ENCODE measurements around the gene NDUFAF8.

Gene NDUFAF8, protein sequence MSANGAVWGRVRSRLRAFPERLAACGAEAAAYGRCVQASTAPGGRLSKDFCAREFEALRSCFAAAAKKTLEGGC

GRCh38 chr17:81238815-81239713, at the start of gene NDUFAF8, which contains the start of gene TEPSIN:
Gene NDUFAF8, plus strand, starts transcription at chr17:81239318. Its CDS starts 46 bp downstream, at chr17:81239364.
Gene TEPSIN, minus strand, starts transcription at chr17:81239055. Its CDS starts 22 bp downstream, at chr17:81239033.
- peak; percentile 100 for DNase-seq

DNA sequence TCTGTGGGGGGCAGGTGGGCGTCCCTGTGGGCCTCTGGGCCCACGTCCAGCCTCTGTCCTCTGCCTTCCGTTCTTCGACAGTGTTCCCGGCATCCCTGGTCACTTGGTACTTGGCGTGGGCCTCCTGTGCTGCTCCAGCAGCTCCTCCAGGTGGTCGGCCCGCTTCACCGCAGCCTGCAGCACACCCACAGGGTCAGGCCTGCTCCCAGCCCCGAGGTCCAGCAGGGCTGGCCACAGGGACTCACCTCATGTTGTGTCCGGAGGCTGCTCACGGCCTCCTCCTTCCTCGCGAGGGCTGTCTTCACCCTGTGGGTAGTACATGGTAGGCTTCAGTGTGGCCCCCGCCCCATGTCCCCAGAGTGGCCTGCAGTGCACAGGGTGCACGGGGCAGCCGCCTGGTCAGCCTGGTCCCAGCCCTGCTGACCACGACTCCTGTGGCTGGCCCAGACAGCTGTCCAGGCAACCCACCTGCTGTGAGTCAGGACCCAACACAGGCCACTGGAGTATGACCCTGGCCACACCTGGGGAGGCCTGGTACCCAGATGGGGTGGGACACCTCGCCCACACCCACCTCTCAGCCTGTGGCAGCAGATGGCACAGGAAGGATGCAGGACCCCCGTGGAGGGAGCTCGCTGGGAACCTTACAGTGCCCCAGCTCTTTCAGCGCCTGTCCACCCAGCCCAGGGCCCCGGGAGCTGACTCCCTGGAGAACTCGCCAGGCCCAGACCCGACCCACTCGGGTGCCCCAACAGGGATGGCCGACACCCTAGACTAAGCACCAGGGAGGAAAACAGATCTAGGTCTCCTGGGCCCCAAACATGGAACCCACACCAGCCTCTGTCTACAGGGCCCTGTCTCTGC, 49.2 kb upstream of the NDUFAF8 start:
- no peak for DNase-seq

GRCh38 chr17:81190591-81190990, 48.5 kb upstream of the NDUFAF8 start:
- DNase-seq = no peak

DNA sequence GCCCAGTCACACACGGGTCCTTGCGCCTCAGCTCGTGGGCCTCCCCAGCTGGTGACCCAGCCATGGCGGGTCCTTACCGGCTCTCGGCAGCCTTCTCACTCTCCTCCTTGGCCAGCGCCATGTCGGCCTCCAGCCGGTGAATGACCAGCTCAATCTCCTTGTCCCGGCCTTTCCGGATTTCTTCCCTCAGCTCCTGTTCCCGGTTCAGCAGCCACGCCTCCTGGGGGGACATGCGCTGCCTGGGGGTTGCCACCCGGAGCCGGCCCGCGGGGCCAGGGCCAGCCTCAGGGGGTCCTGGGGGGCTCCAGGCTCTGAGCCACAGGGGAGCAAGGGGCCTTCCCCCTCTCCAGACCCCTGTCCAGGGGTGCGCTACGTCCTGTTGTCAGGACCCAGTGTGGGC, 48.0 kb upstream of the NDUFAF8 start:
- no peak for DNase-seq

DNA sequence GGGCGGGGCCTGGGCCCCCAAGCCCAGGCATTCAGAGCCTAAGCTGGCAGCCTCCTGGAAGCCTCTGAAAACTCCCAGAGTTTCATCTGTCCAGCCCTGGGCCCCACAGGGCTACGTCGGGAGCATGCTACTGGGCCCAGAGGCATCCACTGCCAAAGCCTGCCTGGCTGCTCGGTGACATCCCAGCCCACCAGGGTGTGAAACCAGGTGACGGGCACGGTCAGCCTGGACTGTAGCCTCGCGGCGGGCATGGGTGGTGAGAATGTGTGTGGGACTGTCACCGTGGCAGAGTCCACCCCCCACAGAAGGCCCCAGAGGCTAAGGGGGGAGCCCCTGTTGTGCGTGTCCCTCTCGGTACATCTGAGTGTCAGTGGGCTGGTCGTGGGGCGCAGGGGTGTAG, 47.5 kb upstream of the NDUFAF8 start:
- no peak for DNase-seq

GRCh38 chr17:81192386-81193050, 46.6 kb upstream of the NDUFAF8 start:
- DNase-seq = no peak

GRCh38 chr17:81193051-81193410, 46.1 kb upstream of the NDUFAF8 start:
- no peak for DNase-seq

GRCh38 chr17:81193470-81194224, 45.5 kb upstream of the NDUFAF8 start:
- no peak for DNase-seq

DNA sequence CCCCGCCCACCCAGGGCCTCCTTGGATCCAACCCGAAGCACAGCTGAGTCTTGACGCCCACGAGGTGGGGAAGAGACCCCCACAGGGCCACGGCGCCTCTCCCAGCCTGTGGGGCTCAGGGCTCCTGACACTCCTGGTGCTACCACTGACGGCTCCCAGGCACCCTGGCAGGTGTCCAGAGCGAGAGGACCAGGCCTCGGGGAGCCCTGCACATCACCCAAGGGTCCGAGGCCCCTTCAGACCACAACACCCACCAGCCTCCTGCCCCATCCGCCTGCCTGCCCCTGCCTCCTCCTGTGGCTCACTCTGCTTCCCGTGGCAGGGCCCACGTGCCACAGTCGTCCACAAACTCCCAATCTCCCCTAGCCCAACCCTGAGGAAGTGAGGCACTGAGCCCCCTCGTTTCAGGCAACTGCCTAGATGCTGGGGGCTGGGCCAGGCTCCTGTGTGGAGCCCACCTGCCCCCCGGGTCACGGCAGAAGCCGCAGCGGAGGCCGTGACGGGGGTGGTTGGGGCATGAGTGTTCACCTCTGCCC, 44.8 kb upstream of the NDUFAF8 start:
- DNase-seq = no peak

- no peak for DNase-seq
Observed at GRCh38 chr17:81194941-81195901, 43.9 kb upstream of the NDUFAF8 start.

- DNase-seq = no peak
Observed at GRCh38 chr17:81195941-81196495, 43.1 kb upstream of the NDUFAF8 start.

DNA sequence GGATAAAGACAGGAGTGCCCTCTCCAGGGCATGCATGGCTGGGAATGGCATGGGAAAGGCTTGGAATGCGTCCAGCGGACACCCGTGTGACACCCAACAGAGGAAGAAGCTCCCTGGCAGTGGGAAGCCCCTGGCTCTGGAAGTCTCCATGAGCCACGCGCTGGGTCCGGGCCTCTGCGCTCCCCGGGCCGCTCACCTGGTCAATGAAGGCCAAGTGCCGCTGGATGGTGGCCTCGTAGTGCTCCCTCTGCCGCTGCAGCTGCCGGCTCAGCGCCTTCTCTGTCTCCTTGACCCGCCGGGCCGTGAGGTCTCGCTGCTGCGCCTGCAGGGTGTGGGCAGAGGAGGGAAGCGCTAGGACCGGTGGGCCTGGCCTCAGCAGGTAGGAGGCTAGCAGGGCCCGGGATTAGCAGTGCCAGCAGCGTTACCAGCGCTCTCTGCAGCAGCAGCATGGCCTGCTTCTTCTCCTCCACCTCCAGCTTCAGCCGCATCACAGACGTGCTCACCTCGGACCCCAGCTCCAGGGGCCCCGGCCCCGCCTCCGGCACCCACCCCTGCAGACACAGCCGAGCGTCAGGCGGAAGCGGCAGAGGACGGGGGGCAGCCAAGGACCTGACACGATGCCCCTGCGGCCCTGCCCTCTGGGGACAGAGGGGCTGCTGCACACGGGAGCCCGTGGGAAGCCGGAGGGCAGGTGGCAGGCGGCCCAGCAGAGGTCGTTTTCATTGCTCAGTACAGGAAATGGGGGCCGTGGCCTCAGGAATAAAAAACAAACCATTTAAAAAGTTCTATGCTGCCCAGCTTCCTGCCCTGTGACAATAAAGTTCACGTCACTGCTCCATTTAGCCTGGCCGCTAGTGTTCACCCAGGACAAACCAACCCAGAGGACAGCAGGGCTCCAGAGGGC, 42.4 kb upstream of the NDUFAF8 start:
- DNase-seq = no peak

- no peak for DNase-seq
Observed at GRCh38 chr17:81197409-81197795, 41.7 kb upstream of the NDUFAF8 start.

DNA sequence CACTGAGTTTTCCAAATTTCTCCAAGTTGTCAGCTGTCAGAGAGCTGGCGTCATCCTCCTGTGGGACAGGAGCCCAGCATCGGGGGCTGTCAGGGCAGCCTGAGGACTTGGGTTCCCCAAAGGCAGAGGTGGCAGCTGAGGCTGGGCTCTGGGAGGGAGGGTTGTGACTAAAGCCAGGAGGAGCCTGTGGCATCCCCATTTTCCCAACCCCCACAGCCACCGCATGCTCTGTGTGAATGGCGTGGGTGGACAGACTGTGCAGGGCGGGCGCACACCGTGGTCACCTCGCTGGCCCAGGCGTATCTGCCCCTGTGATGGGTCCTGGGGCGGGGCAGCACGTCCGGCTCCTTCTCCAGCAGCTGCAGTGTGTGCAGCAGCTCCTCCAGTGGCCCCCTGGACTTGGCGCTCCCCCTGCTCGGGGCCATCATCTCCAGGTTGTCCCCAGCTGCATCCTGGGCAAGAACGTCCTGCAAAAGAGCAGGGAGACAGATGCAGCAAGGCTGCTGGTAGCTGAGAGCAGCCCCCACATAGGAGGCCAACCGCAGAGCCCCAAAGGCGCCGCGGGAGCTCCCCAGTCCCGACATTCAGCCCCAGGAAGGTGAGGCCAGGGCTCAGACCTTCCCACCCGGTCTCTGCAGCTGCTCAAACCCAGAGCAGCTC, 41.2 kb upstream of the NDUFAF8 start:
- DNase-seq = no peak

- no peak for DNase-seq
Observed at GRCh38 chr17:81198826-81199481, 40.2 kb upstream of the NDUFAF8 start.

DNA sequence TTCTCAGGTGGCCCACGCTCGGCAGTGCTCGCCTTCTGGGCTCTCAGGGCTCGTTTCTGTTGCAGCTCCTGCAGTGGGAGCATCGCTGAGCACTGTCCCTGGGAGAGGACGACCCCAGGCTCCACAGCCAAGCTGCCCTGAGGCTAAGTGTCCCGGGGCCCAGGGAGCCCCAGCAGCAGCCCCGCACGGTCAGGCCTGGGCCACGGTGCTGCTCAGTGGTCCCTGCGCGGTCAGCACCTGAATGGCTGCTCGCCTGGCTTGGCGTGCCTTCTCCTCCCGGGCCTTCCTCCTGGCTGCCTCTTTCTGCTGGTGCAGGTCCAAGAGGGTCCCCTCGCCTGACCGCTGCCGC, 39.7 kb upstream of the NDUFAF8 start:
- DNase-seq = no peak

DNA sequence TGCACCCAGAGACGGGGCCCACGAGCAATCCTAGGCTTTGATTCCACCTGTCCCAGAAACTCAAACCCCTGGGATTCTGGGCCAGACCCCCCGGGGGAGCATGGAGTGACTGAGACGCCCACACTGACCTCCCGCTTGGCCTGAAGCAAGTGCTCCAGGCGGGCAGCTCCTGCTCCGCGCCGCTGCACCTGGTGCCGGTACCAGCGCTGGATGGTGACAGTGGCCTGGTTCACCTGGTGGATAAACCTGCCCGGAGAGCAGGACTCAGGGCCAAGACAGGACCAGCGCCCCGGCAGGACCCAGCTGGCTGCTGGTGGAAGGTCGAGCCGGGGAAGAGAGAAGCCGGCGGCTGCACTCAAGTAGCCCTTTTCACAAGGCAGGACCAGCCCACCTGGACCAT, 38.9 kb upstream of the NDUFAF8 start:
- DNase-seq = no peak

All from eye (tissue), 1 donor.